ENCODE results near the gene CNTN1. TPM values are rescaled to one million over a fixed set of nuclear protein-coding genes. Genes with fewer than 3 reads are reported as not detected.
"Not testable (repeated sequence)": the region's sequence is repeated elsewhere in the genome, so short reads cannot be mapped to it uniquely, and the experiment has no call there.

CNTN1 gene
- total RNA-seq, 3 donors from 2014 or later, result not detected

DNA sequence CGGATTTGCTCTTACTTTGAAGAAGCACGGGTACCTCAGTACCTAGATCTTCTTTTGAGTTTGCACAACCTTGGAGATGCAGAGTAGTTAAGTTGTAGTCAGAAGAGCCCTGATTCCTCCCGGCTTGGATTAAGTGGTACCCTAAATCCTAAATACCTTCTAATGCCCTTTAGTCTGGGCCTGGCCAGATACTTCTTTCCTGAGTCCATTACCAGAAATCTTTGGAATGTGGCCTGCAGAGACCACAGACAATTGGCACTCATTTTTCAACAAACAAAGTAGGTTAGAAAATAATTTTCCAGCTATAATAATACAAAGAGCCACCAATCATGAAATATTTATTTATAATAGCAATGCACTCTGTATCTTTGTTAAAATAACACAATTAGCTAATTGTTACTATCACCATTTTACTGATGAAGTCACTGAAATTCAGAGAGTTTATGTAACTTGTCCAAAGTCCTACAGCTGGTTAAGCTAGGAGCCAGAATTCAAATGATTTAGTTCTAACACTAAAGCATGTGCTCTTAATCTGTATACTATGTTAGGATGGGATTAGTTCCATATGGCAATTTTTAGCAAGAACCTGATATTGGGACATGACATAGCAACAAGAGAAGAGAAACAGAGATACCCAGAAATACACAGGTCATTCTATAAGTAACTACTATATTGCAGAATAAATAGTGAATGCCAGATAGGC is 363.8 kb downstream of the CNTN1 start:
- no peaks in the 10 kb centered on the region for H3K4me1 Mint-ChIP-seq (ENCODE audit: low read depth)
- no peaks in the 10 kb centered on the region for H3K27me3 Mint-ChIP-seq (ENCODE audit: low read depth)
- H3K4me3 Mint-ChIP-seq, result no peak overlapping the region
- no peaks in the 10 kb centered on the region for H3K36me3 Mint-ChIP-seq (ENCODE audit: insufficient read depth)
- ATAC-seq (no peak), DNase-seq (no peak)
- H3K9me3 Mint-ChIP-seq, result no peaks in the 10 kb centered on the region

GRCh38 chr12:41058266-41058665 is 366.0 kb downstream of the CNTN1 start:
- no peak overlapping the region for H3K4me3 Mint-ChIP-seq
- no peak for DNase-seq
- no peaks in the 10 kb centered on the region for H3K9me3 Mint-ChIP-seq
- ATAC-seq, result no peak
- H3K4me1 Mint-ChIP-seq (ENCODE audit: low read depth), result no peaks in the 10 kb centered on the region
- no peaks in the 10 kb centered on the region for H3K36me3 Mint-ChIP-seq (ENCODE audit: insufficient read depth)
- H3K27me3 Mint-ChIP-seq (ENCODE audit: low read depth), result no peaks in the 10 kb centered on the region

GRCh38 chr12:41061192-41061591 is 369.0 kb downstream of the CNTN1 start:
- Mint-ChIP-seq H3K4me1 (ENCODE audit: low read depth) (no peaks in the 10 kb centered on the region), H3K27me3 (ENCODE audit: low read depth) (no peaks in the 10 kb centered on the region), H3K9me3 (no peaks in the 10 kb centered on the region), H3K4me3 (no peak overlapping the region), H3K36me3 (ENCODE audit: insufficient read depth) (no peaks in the 10 kb centered on the region)
- DNase-seq, result no peak
- ATAC-seq, result no peak

GRCh38 chr12:41064411-41064810 is 372.2 kb downstream of the CNTN1 start:
- no peak overlapping the region for H3K4me3 Mint-ChIP-seq
- H3K27me3 Mint-ChIP-seq (ENCODE audit: low read depth), result no peaks in the 10 kb centered on the region
- no peaks in the 10 kb centered on the region for H3K4me1 Mint-ChIP-seq (ENCODE audit: low read depth)
- H3K9me3 Mint-ChIP-seq, result no peaks in the 10 kb centered on the region
- DNase-seq (no peak), ATAC-seq (no peak)
- no peaks in the 10 kb centered on the region for H3K36me3 Mint-ChIP-seq (ENCODE audit: insufficient read depth)

DNA sequence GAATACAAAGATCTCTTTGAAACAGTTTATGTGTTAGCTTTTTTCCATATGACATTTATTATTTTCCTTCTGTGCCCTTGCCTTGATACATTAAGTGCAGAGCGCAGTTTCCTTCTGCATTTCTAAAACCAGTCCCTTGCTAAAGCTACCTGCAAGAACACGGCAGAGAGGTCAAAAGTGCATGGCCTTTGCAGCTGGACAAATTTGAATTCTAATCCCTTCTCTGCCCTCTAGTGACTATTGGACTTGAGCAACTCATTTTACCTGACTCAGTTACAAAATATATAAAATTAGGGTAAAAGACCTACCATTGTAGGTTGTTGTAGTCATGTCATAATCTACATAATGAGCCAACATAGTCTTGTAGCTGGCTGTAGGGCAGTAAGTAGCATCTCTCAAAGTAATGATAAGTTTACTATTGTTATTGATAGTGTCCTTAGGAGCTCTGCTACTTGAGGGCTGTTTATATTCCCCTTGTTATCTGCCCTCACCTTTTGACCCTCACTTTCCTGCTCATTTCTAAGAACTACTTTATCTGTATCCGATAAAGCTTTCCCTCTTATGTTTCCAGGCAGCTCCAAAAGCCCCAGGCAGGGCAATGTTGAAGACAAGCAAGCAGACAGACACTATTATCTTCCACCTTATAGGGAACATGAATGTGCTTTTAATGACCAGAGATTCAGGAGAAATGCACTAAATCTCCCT is 375.9 kb downstream of the CNTN1 start:
- H3K4me1 Mint-ChIP-seq (ENCODE audit: low read depth), result no peaks in the 10 kb centered on the region
- ATAC-seq (no peak), DNase-seq (no peak)
- H3K9me3 Mint-ChIP-seq, result no peaks in the 10 kb centered on the region
- no peak overlapping the region for H3K4me3 Mint-ChIP-seq
- no peaks in the 10 kb centered on the region for H3K36me3 Mint-ChIP-seq (ENCODE audit: insufficient read depth)
- no peaks in the 10 kb centered on the region for H3K27me3 Mint-ChIP-seq (ENCODE audit: low read depth)

GRCh38 chr12:41073633-41074472 is 381.6 kb downstream of the CNTN1 start:
- H3K9me3 Mint-ChIP-seq, result no peaks in the 10 kb centered on the region
- DNase-seq (no peak), ATAC-seq (no peak)
- H3K4me1 Mint-ChIP-seq (ENCODE audit: low read depth), result no peaks in the 10 kb centered on the region
- no peak overlapping the region for H3K4me3 Mint-ChIP-seq
- no peaks in the 10 kb centered on the region for H3K36me3 Mint-ChIP-seq (ENCODE audit: insufficient read depth)
- no peaks in the 10 kb centered on the region for H3K27me3 Mint-ChIP-seq (ENCODE audit: low read depth)

GRCh38 chr12:41074473-41074769 is 382.2 kb downstream of the CNTN1 start:
- DNase-seq (no peak), ATAC-seq (no peak)
- peaks cover under 1% of the 10 kb centered on the region for H3K9me3 Mint-ChIP-seq
- no peaks in the 10 kb centered on the region for H3K27me3 Mint-ChIP-seq (ENCODE audit: low read depth)
- no peaks in the 10 kb centered on the region for H3K4me1 Mint-ChIP-seq (ENCODE audit: low read depth)
- no peak overlapping the region for H3K4me3 Mint-ChIP-seq
- H3K36me3 Mint-ChIP-seq (ENCODE audit: insufficient read depth), result no peaks in the 10 kb centered on the region

GRCh38 chr12:41076114-41076513 is 383.9 kb downstream of the CNTN1 start:
- H3K27me3 Mint-ChIP-seq (ENCODE audit: low read depth), result no peaks in the 10 kb centered on the region
- peaks cover 13% of the 10 kb centered on the region for H3K9me3 Mint-ChIP-seq
- H3K4me3 Mint-ChIP-seq, result no peak overlapping the region
- H3K4me1 Mint-ChIP-seq (ENCODE audit: low read depth), result no peaks in the 10 kb centered on the region
- H3K36me3 Mint-ChIP-seq (ENCODE audit: insufficient read depth), result no peaks in the 10 kb centered on the region
- ATAC-seq (no peak), DNase-seq (no peak)

- H3K4me3 Mint-ChIP-seq; H3K36me3 Mint-ChIP-seq (ENCODE audit: insufficient read depth); ATAC-seq; H3K4me1 Mint-ChIP-seq (ENCODE audit: low read depth); H3K27me3 Mint-ChIP-seq (ENCODE audit: low read depth); DNase-seq: not testable (repeated sequence)
- peaks cover 13% of the 10 kb centered on the region for H3K9me3 Mint-ChIP-seq
These were observed 389.0 kb downstream of the CNTN1 start for GRCh38 chr12:41081241-41081640.

- no peak for DNase-seq
- no peaks in the 10 kb centered on the region for H3K27me3 Mint-ChIP-seq (ENCODE audit: low read depth)
- H3K9me3 Mint-ChIP-seq, result peaks cover 4% of the 10 kb centered on the region
- no peaks in the 10 kb centered on the region for H3K4me1 Mint-ChIP-seq (ENCODE audit: low read depth)
- no peak for ATAC-seq
- no peaks in the 10 kb centered on the region for H3K36me3 Mint-ChIP-seq (ENCODE audit: insufficient read depth)
- H3K4me3 Mint-ChIP-seq, result no peak overlapping the region
These were observed 397.2 kb downstream of the CNTN1 start for GRCh38 chr12:41089438-41089837.

DNA sequence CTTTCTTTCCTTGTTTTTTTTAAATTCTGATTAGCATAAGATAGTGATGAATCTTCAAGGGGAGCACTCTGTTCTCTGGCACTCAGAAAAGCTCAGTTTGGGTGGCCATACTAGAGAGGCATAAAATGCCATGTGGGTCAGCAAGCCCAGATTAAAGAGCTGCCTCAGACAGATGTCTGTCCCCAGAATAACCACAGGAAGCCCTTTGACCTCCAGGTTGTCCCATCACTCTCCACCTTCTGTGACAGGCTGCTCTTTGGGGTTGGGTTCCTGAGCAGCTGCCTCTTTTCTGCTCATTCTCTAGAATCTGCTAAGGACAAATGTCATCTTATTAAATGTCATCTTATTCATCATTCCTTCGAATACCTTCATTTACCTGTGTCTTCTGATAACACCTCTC is 399.9 kb downstream of the CNTN1 start:
- H3K4me1 Mint-ChIP-seq (ENCODE audit: low read depth), result no peaks in the 10 kb centered on the region
- H3K4me3 Mint-ChIP-seq, result no peak overlapping the region
- DNase-seq (no peak), ATAC-seq (no peak)
- H3K27me3 Mint-ChIP-seq (ENCODE audit: low read depth), result no peaks in the 10 kb centered on the region
- H3K36me3 Mint-ChIP-seq (ENCODE audit: insufficient read depth), result no peaks in the 10 kb centered on the region
- peaks cover 4% of the 10 kb centered on the region for H3K9me3 Mint-ChIP-seq

DNA sequence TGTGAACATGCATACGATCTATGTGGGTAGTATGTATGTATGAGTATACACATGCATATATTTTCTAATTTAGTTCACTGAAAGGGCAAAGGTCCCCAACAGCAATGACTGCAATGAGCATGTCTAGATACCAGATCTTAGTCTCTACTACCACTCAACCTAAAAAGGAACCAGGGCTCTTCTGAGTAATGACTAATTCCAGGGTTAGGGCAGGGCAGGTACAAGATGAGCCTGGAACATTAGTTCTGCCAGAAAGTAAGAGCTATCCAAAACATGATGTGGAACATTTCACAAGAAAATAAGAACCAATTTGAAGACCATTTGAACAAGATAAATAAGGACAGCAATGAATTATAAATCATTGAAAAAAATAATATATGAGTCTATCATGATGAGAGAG is 404.6 kb downstream of the CNTN1 start:
- no peaks in the 10 kb centered on the region for H3K36me3 Mint-ChIP-seq (ENCODE audit: insufficient read depth)
- no peaks in the 10 kb centered on the region for H3K27me3 Mint-ChIP-seq (ENCODE audit: low read depth)
- no peak overlapping the region for H3K4me3 Mint-ChIP-seq
- H3K4me1 Mint-ChIP-seq (ENCODE audit: low read depth), result no peaks in the 10 kb centered on the region
- H3K9me3 Mint-ChIP-seq, result no peaks in the 10 kb centered on the region
- DNase-seq, result no peak
- no peak for ATAC-seq

- no peak overlapping the region for H3K4me3 Mint-ChIP-seq
These were observed 408.3 kb downstream of the CNTN1 start for GRCh38 chr12:41100572-41100971.

DNA sequence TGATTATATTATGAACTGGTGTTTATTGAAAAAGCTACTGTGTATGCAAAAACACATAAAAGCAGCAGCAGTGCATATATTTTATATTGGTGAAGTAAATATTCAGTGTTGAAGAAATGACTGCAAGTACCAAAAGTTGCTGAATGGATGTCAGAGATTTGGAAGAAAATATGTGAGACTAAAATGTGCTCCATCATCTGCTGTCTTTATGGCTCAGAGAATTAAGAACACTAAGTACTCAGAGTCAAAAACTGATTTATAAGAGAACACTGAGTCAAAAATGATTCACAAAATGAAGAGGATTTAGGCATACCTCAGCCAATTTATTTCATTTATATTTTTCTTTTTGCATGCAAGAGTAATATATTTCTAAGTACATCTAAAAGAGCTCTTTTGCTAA is 409.6 kb downstream of the CNTN1 start:
- no peaks in the 10 kb centered on the region for H3K9me3 Mint-ChIP-seq
- DNase-seq, result no peak
- no peaks in the 10 kb centered on the region for H3K4me1 Mint-ChIP-seq (ENCODE audit: low read depth)
- H3K27me3 Mint-ChIP-seq (ENCODE audit: low read depth), result no peaks in the 10 kb centered on the region
- H3K4me3 Mint-ChIP-seq, result no peak overlapping the region
- no peak for ATAC-seq
- no peaks in the 10 kb centered on the region for H3K36me3 Mint-ChIP-seq (ENCODE audit: insufficient read depth)

More at GRCh38 chr12:41100572-41100971, 408.3 kb downstream of the CNTN1 start:
- ATAC-seq (no peak), DNase-seq (no peak)
- no peaks in the 10 kb centered on the region for H3K36me3 Mint-ChIP-seq (ENCODE audit: insufficient read depth)
- no peaks in the 10 kb centered on the region for H3K4me1 Mint-ChIP-seq (ENCODE audit: low read depth)
- H3K9me3 Mint-ChIP-seq, result no peaks in the 10 kb centered on the region
- H3K27me3 Mint-ChIP-seq (ENCODE audit: low read depth), result no peaks in the 10 kb centered on the region

DNA sequence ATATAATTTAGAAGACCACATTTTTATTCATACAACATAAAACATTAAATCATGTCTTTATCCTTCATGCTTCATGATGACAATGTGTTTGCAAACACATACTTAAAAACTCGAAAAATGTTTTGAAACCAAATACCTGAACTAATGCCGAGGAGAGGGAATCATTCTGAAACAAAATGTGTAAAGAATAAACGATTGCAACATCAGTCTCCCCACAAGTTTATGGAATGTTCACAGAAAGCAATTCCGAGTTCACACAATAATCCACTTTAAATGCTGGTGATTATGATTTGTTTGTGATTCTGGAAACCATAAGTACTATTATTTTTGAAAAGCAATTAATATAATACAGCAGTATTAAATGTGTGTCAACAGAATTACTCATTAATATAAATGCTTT is 411.4 kb downstream of the CNTN1 start:
- DNase-seq (no peak), ATAC-seq (no peak)
- H3K27me3 Mint-ChIP-seq (ENCODE audit: low read depth), result no peaks in the 10 kb centered on the region
- H3K4me3 Mint-ChIP-seq, result no peak overlapping the region
- H3K36me3 Mint-ChIP-seq (ENCODE audit: insufficient read depth), result no peaks in the 10 kb centered on the region
- H3K4me1 Mint-ChIP-seq (ENCODE audit: low read depth), result no peaks in the 10 kb centered on the region
- no peaks in the 10 kb centered on the region for H3K9me3 Mint-ChIP-seq
